CD4-positive, alpha-beta T cell treated with Interleukin-17A for 4 hours (primary cell): ENCODE data around the gene SLMAP.

Source experiments
- DNase-seq: peaks from one replicate; pipeline ENCODE4 v3.0.0-alpha.2; 2020; ENCODE audit warnings: mixed read lengths

Gene SLMAP, protein sequence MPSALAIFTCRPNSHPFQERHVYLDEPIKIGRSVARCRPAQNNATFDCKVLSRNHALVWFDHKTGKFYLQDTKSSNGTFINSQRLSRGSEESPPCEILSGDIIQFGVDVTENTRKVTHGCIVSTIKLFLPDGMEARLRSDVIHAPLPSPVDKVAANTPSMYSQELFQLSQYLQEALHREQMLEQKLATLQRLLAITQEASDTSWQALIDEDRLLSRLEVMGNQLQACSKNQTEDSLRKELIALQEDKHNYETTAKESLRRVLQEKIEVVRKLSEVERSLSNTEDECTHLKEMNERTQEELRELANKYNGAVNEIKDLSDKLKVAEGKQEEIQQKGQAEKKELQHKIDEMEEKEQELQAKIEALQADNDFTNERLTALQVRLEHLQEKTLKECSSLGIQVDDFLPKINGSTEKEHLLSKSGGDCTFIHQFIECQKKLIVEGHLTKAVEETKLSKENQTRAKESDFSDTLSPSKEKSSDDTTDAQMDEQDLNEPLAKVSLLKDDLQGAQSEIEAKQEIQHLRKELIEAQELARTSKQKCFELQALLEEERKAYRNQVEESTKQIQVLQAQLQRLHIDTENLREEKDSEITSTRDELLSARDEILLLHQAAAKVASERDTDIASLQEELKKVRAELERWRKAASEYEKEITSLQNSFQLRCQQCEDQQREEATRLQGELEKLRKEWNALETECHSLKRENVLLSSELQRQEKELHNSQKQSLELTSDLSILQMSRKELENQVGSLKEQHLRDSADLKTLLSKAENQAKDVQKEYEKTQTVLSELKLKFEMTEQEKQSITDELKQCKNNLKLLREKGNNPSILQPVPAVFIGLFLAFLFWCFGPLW

DNA sequence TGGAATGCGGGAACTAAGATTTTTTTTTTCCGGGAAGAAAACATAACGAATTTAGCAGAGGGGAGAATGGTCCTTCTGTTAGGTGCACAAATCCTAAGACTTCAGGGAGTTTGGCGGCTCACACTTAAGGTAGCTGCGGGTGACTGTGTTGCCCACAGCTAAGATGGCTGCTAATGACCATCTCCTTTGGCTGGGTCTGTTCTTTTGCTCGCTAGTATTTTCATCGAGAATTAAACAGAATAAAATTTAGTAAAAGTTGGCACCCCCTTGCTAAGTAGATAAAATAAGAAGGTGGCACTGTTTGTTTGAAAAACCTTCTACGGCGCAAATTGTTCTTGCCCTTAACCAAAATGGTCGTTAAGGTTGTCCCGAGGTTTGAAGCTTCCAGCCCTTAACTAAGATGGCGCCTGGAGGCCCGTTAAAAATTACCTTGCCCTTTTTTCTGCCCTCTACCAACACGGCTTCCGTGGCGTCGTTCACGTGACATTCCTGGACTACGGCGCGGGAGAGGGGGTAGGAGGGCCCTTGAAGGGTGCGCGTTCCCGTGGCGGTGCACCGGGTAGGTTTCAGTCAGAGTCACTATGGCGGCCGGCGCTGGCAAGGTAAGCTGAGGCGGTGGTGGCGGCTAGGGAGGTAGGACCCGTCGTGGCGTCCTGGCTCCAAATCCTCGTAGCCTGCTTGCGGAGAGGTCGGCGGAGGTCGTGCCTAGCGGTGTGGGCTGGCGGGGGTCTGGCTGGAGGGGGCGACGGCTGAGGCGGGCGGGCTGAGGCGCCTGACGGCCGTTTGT is at the start of gene SLMAP:
Gene SLMAP, plus strand, starts transcription at position 569 of the 787 bp plus-strand sequence. CDS start 1,343 bp downstream, outside the sequence.
- DNase-seq, result peak; percentile 95

DNA sequence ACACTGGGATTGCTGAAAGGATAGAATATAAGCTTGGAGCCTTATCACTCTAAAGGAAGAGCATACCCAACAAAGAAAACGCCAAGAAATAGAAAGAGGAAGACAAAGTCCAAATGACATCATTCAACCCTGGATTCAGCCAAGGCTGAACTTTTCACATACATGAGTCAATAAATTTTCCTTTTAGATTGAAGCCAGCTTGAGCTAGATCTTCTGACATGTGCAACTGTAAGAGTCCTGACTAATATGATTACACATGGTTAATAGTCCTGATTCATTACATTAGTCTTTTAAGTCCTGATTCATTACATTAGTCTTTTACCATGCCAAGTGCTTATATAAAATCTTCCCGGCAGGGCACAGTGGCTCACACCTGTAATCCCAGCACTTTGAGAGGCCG is 49.6 kb upstream of the SLMAP start:
- DNase-seq, result no peak

DNA sequence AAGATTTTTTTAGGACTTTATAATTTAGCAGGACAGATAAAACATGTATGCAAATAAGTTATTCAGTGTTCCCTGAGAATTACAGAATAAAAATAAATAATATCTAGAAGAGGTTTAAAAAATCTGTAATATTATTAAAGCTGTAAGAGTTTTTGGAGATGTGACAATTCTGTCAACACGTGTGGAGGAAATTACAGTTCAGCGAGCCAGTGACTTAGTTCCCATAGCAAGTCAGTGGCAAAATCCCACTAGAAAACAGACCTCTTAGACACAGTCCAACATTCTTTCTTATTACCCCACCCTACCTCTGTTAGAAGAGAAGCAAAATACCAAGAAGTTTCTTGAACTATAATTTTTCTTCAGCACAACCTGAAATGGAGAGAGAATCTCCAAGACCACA is 47.1 kb upstream of the SLMAP start:
- DNase-seq, result no peak

DNA sequence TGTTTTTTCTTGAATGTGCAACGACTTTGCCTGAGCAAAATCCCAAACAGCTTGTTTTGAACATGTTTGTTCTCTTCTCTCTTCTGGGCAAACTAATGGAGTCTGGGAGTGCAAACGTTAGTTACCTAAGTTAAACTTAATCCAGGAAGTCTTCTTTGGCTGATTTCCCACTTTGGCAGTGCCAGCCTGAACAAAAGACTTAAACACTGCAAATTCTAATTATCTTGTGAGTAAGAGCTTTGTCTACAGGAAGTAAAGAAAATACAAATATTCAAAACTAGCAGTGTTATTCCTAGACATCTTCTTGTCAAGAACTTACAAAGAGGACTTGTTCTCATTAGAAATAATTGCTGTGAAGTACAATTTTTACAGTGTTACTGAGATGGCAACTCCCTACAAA is 46.5 kb upstream of the SLMAP start:
- DNase-seq, result no peak

DNA sequence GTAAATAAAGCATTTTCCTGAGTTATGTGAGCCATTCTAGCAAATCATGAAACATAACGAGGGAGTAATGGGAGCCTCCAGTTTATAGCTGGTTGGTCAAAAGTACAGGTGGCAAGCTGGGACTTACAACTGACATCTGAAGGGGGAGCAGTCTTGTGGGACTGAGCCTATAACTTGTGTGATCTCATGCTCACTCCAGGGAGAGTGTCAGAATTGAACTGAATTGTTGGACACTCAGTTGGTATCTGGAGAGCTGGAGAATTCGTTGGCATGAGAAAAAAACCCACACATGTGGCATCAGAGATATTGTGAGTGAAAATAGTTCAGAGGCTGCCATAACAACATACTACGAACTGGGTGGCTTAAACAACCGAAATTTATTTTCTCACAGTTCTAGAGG is 40.4 kb upstream of the SLMAP start:
- DNase-seq, result no peak

DNA sequence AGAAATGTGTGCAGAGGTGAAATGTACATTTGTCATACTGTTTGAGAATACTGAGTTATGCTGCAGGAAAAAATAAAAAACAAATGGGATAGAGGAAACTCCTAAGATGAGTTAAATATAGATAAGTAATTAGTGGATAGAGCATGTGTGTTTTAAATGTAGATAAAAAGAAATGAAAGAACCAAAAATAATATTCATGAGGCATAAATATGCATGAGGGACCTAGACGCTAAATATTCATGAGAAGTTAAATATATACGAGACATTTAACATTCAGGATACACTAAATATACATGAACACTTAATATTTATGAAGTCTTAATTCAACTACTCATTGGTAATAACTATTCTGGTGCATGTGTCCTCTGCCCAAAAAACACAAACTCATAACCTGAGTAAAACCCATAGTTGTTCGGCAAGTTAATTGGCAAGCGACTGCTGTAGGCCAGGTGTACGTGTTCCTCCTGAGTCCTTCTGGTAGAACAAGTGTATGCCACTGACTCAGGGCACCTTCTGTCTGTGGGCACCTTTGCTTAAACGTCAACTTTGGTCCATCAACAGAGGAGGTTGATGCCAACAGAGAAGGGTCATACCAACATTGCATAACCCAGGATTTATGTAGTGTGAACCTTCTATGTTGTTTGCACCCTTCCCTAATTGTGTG is 38.8 kb upstream of the SLMAP start:
- DNase-seq, result no peak

DNA sequence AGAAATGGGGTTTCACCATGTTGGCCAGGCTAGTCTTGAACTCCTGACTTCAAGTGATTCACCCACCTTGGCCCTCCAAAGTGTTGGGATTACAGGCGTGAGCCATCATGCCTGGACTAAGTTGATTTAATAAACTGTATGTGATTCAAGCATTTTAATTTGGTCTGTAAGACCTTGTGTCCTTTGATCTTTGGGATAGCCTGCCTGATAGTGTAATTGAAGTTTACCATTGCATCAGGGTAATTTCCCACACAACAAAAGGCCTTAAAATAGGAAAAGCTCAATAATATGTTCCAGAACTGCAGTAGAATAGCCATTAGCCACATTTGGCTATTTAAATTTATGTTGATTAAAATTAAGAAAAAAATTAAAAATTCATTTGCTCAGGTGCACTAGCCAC is 38.0 kb upstream of the SLMAP start:
- no peak for DNase-seq

DNA sequence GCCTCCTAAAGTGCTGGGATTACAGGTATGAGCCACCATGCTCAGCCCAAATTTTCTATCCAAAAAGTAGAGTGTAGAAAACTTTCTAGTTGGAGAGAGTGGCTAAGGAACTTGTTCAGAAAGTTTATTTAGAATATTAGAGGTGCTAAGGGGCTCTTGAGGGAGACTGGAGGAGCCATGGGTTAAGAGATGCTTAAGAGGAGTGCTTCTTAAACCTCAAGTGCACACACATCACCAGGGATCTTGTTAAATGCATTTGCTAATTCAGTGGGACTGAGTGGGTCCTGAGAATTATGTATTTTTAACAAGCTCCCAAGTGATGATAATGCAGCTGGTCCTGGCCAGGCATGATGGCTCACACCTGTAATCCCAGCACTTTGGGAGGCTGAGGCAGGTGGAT is 29.7 kb upstream of the SLMAP start:
- DNase-seq, result no peak

DNA sequence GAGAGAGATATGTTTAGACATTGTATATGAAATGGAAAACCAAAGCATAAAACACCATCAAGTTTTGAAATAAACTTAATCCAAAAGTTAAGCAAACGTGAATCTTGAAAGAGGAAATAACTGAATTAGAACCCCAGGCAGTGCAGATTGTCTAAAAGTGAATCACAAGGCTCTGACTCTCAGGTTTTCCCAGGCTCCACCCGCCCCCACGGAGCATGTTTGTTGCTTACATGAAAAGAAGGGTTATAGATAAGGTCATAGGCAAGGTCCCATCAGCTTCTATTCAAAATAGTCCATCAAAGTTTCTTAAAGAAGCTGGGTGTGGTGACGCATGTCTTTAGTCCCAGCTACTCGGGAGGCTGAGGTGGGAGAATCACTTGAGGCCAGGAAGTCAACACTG is 29.0 kb upstream of the SLMAP start:
- DNase-seq, result no peak

DNA sequence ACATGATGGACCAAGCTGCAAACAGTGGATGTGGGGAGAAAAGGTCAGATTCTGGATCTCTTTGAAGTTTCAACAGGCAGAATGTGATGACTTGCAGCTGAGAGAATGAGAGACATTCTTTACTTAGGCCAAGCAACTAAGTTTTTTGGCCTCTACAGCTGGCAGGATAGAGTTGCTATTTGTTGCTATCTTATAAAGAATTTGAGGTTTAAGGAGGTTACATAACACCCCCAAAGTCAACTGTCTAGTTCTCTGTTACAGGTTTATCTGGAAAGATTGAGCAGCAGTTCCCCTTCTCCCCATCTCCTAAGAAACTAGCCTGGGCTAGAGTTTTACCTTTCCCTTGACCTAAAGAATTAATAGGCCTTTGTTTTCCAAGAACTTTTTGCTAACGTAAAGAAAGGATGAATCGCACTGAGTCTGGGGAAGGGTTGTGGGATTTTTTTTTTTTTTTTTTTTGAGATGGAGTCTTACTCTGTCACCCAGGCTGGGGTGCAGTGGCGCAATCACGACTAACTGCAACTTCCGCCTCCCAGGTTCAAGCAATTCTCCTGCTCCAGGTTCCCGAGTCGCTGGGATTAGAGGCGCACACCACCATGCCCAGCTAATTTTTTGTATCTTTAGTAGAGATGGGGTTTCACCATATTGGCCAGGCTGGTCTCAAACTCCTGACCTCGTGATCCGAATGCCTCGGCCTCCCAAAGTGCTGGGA is 26.6 kb upstream of the SLMAP start:
- DNase-seq, result no peak

DNA sequence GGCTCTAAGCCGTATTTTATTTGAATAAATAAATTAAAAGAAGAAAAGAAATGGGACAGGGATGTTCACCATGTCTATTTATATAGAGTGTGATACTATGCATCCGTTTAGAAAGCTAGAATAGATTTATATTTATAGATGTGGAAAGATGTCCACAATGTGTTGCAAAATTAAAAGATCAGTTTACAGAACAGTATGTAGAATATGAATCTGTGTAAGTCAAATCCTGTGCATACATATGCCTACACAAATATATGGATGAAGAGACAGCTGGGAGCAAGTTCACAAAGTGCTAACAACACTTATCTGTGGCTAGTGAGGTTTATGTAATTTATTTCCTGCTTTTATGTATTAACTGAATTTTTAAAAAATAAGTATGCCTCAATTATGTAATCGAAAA is 25.4 kb upstream of the SLMAP start:
- DNase-seq, result no peak

DNA sequence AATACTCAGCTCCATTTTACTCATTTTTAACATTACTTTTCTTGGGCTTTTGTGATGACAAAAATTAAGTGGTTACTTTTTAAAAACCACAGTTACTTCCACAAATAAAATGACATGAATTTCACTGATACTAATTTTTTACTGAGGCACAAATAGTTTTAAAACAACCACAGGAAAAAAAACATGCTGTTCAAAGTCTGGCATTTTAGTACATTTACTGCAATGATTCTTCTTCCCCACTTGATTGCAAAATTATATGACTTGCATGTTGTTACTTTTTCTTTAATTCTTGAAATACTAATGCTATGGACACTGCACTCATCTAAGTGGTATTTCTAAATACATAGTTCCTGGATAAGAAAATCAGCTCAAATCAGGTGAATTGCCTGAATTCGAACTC is 24.8 kb upstream of the SLMAP start:
- DNase-seq, result no peak

DNA sequence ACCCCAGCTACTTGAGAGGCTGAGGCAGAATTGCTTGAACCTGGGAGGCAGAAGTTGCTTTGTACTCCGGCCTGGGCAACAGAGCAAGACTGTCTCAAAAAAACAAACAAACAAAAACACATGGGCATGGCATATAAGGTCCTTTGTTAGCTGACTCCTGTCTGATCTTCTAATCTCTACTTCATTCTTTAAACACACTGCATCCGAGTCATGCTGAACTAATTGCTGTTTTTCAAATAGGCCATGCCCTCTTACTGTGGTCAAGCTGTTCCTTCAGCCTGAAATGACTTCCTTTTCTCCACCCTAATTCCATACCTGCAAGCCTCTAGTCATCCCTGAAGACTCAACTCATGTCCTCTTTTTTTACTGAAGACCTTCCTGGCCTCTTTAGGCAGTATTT is 22.3 kb upstream of the SLMAP start:
- no peak for DNase-seq

DNA sequence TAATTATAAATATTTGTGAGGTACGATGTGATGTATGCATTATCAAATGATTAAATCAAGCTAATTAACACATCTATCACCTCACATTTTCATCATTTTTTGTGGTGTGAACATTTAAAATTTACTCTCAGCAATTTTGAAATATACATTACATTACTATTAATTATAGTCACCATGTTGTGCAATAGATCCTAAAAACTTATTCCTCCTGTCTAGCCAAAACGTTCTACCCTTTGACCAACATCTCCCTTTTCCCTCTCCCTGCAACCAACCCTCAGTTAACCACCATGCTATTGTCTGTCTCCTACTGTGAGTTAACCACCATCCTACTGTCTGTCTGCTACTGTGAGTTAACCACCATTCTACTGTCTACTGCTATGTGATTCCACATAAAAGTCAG is 20.7 kb upstream of the SLMAP start:
- no peak for DNase-seq

DNA sequence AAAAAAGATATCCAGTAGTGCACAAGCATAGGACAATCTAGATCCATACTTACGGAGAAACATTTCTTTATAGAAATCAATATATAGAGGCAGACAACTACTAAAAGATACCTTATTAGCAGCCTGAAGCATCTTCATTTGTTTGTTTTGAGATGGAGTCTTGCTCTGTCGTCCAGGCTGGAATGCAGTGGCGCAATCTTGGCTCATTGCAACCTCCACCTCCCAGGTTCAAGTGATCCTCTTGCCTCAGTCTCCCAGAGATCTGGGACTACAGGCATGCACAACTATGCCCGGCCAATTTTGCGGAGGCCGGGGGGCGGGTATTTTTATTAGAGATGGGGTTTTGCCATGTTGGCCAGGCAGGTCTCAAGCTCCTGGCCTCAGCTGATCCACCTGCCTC is 18.3 kb upstream of the SLMAP start:
- DNase-seq, result no peak

DNA sequence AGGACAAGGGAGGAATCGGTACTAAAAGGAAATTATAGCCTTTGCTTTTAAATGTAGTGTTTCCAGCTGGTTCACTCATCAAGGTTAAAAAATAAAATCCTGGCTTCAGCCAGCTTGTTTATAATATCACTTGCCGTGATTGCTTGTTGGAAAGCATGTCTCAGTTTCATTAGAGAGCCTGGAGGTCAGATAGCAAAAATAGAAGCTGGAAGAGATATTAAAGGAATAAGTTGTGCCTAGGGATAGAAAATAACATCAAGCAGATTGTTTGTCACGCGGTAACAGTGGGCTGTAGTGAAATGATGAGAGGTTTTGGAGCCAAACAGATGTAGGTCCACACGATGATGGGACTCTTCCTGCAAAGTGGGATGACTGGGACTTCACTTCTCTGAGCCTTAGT is 17.7 kb upstream of the SLMAP start:
- no peak for DNase-seq

DNA sequence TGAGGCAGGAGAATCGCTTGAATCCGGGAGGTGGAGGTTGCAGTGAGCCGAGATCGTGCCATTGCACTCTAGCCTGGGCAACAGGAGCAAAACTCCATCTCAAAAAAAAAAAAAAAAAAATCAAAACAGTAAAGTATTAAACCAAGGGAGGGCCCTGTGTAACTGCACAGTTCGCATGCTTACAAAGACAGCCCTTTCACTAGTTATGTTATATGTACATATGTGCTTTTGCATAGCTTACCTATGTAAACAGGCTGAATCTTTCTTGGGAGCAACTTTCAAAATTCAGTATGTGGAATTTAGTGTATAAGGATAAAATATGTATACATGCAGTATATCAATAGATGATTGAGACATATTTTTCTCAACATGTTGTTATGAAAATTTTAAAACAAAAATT is 16.1 kb upstream of the SLMAP start:
- no peak for DNase-seq

DNA sequence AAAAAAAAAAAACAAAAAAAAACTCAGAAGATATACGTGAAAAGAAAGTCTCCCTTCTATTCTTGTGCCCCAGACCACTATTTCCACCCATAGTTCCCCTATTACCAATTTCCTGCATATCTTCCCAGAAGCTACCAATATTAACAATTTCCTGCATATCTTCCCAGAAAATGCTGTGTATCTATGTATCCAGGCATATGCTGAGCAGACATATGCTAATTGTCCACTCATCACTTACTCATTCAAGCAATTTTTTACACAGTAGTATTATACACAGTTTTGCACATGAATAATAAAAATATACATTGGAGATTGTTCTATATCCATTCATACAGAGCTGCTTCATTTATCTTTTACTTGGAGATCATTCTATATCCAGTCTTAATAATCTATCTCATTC is 12.6 kb upstream of the SLMAP start:
- DNase-seq, result no peak

DNA sequence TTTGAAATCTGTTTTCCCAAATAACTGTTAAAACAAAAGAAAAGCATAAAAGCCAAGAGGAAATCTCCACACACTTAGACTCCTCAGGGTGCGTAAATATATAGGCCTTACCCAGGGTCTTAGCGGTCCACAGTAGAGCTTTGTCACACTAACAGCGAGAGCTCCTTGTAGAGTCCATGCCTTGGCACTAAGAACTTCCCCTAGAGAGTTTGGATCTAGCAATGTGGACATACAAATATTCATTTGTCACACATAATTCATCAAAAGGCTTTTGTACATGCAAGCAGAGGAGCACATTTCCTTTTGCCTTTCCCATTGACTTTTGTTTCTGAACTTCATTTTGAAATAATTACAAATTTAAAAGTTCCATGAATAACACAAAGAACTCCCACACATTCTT is 11.0 kb upstream of the SLMAP start:
- no peak for DNase-seq

DNA sequence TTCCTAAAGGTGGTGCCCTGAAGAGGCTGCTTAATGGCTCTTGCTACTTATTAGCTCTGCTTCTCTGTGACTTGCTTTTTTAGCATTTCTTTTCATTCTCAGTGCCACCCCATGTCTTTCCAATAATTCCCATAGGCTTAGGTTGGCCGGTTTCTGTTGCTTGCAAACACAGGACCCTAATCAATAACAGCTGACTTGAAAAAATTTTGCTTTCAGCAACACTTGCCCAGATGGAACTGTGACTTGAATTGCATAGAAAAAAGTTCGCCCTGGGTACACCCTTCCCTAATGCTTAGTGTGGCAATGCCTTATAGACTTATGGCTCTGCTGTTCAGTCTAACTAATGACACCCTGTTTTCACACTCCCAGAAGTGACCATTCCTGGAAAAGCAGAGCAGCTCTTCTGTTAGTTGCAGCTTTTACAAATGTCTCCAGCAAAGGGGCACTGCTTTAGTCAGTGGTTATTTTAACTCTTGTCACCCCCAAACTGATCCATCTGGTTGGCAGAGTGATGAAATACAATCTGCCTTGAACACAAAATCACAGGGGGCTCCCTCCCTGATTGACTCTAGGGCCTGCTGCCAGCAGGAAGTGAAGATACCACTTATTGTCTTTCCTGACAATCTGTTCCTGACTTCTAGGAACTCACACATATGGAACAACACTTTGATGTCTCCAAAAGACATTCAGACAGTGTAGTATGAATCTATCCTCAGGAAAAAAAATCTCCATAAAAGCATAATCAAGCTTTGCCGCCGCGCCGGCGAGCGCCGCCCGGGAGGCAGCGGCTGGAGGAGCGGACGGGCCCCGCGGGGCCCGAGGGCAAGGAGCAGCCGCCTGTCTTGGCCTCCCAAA is 9.7 kb upstream of the SLMAP start:
- DNase-seq, result no peak

DNA sequence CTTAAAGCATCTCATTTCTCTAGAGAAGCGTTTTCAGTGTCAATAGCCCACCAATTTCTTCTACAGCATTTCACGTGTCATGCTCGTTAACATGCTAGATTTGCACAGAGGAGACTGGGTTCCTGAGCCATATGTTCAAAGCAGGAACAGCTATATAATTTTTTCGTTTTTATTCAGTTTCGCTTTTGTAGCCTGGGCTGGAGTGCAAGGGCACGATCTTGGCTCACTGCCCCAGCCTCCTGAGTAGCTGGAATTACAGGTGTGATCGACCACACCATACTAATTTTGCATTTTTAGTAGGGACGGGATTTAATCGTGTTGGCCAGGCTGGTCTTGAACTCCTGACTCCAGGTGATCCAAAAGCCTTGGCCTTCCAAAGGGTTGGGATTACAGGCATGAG is 6.6 kb upstream of the SLMAP start:
- DNase-seq, result no peak
